Islet precursor cell (in vitro differentiated cells): ENCODE measurements around the gene PNPO.

ENCODE experiments used
- DNase-seq: peaks from one replicate; pipeline ENCODE4 v3.0.0-alpha.2; 2018

PNPO gene

DNA sequence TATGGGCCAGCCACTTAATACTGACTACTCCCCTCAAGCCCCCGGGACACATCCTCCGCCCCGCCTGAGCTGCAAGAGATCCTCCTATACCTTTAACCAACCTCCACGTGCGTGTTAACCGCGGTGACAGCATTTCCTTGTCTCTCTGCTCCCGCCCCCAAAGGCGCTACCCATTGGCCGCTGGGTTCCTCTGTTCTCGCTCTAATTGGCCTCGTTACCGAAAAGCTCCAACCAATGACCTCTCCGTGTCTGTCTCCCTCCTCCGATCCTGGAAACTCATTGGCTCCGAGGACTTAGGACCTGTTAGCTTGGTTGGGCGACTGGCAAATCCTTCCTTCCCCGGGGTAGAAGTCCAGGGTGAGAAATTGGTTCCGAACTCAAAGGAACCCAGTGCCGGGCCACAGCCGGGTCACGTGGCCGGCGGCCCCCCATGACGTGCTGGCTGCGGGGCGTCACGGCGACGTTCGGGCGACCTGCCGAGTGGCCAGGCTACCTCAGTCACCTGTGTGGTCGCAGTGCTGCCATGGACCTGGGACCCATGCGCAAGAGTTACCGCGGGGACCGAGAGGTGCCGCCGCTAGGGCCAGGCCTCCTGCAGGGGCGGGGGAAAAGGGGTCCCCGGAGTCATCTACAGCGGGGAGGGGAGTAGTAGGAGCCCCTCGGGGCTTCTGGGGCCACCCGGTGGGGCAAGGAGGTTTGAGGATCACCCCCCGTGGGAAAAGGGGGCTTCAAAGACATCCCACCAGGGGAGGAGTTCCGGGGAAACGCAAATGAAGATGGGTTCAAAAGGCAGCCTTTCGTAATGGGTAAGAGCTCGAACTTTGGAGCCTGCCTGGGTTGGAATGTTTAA is at the start of gene PNPO:
PNPO (plus strand) TSS at position 326 of the 850 bp plus-strand sequence; CDS start at position 431, 105 bp downstream.
- peak; percentile 92 for DNase-seq

- no peak for DNase-seq
Measured at GRCh38 chr17:47894498-47895346, 46.6 kb upstream of the PNPO start.

DNA sequence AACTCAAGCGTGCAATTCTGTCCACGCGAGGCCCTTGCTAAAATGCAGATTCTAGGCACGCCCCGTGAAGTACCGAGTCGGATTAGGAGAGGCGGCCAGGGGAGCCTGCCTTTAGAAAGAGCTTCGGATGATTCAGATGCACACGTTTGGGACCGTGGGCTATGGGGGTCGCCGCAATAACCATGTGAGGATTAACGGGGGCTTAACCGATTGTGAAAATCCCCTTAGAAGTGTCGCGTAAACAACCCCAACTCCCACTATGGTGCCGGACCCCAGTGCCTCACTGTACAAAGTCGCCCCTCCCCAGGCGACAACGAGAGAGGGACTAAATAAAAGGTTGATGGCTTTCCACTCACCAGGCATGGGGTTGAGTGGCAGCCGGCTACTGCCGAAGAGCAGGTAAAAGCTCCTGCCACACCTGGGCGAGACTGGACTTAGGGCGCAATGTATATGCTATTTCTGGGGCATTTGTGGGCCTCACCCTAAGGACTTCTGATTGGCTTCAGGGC is 46.0 kb upstream of the PNPO start:
- DNase-seq, result peak; percentile 75

- DNase-seq, result peak; percentile 100
Measured at GRCh38 chr17:47895856-47896671, 45.3 kb upstream of the PNPO start, which contains the start of gene SP2. Gene SP2 (plus strand): TSS chr17:47896236. CDS start chr17:47896287, 51 bp downstream.

- no peak for DNase-seq
Measured at GRCh38 chr17:47896672-47897490, 44.5 kb upstream of the PNPO start.

- DNase-seq, result no peak
Measured at GRCh38 chr17:47897561-47897960, 43.8 kb upstream of the PNPO start.

GRCh38 chr17:47898241-47898640 is 43.1 kb upstream of the PNPO start:
- no peak for DNase-seq

DNA sequence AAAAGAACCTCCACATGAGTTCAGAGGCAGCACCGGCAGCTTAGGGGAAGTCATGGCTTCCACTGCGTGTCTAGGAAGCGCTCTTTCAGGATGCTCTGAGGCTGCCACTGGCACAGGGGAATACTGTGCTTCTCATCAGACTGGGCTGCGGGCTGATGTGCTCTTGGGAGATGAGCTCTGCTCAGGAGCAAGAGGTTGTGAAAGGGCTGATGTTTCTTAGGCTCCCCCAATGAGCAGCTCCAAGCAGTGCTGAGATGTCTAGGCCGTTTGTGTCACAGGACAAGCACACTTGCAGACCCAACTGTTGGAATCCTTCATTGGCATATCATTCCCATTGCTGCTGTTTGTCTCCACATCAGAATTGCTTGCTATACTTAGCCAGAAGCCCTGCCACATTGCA is 41.7 kb upstream of the PNPO start:
- DNase-seq, result no peak

DNA sequence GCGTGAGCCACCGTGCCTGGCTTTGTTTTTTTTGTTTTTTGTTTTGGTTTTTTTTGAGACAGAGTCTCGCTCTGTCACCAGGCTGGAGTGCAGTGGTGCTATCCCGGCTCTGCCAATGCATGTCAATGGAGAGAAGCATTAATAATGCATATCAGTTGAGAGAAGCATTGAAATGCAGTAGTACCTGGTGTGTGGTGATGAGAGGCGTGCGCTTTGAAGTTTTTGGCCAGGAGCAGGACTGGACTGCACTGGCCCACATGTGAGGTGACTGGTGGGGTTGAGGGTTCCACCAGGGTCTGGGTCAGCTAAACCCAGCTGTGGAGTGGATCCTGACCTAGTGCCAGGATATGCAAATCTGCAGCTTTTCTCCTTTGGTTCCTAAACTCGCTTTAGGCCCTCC is 39.9 kb upstream of the PNPO start:
- no peak for DNase-seq

- no peak for DNase-seq
Measured at GRCh38 chr17:47902039-47902744, 39.2 kb upstream of the PNPO start.

GRCh38 chr17:47905221-47905733 is 36.1 kb upstream of the PNPO start:
- DNase-seq, result no peak

DNA sequence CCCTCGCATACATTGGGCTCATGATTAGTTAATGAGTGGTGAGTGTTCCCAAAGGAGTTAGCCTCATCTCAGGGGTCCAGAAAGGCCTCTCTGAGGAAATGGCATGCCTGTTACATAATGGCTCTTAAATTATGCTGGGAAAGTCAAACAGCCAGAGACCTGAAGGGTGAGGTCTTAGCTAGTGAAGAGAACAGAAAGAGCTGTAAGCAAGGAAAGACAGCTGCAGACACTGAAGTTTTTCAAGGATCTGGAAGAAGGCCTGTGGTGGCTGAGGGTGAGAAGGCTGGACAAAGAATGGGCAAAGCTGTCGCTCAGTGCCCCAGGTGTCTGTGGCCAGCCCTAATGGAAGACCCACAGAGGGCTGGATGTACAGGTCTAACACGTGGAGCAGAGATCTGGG is 34.9 kb upstream of the PNPO start:
- no peak for DNase-seq

DNA sequence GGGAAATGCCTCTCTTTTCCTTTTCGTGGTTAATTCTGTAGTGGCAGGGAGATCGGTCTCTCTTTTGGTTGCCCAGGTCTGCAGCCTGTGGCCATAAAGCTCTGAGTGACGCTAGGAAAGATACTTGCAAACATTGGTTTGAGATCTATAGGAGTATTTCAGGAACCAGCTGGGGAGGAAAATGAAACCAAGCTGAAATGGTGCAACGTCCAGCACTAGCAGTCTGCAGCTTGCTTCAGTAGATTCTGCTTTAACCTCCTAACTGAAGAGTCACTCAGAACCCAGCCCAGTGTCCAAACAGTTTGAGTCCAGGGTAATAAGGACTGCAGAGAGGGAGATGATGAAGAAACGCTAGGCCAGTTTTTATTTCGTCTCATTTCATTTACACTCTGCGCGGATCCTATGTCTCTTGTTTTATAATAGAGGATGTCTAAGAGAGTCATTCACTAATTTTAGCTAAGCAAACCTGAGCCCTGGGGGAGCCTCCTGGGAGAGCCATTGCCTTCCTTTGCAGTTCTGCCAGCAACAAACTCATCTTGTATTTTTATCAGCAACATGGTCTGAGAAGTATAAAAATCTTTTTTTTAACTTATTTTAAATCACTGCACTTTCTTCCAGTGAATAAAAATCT is 33.3 kb upstream of the PNPO start:
- no peak for DNase-seq

GRCh38 chr17:47913050-47913449 is 28.3 kb upstream of the PNPO start:
- DNase-seq, result no peak

DNA sequence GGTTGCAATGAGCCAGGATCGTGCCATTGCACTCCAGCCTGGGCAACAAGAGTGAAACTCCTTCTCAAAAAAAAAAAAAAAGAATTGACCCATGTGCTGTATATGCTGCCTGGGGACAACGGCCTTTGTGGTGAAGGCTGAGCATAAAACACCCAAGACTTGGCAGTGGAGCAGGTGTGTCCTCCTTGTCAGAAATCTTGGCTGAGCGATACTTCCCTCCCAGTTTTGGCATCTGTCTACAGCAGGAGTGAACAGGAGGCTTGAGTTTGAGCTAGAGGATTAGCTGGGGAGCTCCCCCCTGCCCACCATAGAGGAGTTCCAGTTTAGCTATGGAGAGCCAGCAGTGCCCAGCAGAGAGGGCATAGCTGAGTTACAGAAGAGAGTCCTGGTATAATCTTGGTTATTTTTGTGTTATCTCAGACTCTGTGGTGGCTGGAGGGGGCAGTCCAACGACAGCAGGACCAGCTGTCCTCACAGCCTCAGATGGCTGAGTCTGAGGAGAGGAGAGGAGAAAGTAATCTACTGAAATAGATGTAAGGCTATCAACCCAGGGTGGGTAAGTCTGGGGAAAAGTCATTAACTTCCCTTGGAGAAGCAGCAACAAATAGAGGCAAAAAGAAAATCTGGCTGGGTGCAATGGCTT is 26.9 kb upstream of the PNPO start:
- no peak for DNase-seq

DNA sequence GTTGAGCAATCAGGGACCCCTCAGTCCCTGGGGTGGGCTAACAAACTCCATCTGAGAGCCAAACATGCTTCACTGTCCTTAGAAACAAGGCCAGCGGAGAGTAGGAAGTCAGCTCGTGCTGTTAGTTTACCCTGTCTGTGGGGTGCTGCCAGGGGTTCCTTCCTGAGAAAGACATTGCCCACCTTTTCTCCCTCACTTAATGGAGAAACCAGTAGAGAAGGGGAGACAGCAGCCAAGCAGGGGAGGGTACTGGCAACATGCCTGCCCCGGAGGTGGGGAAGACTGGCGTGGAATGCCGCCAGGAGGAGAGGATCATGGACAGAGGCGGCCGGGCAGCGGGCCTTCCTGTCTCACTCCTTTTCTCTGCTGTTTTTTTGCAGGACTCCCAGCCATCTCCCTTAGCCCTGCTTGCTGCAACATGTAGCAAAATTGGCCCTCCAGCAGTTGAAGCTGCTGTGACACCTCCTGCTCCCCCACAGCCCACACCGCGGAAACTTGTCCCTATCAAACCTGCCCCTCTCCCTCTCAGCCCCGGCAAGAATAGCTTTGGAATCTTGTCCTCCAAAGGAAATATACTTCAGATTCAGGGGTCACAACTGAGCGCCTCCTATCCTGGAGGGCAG is 25.5 kb upstream of the PNPO start:
- DNase-seq, result no peak

DNA sequence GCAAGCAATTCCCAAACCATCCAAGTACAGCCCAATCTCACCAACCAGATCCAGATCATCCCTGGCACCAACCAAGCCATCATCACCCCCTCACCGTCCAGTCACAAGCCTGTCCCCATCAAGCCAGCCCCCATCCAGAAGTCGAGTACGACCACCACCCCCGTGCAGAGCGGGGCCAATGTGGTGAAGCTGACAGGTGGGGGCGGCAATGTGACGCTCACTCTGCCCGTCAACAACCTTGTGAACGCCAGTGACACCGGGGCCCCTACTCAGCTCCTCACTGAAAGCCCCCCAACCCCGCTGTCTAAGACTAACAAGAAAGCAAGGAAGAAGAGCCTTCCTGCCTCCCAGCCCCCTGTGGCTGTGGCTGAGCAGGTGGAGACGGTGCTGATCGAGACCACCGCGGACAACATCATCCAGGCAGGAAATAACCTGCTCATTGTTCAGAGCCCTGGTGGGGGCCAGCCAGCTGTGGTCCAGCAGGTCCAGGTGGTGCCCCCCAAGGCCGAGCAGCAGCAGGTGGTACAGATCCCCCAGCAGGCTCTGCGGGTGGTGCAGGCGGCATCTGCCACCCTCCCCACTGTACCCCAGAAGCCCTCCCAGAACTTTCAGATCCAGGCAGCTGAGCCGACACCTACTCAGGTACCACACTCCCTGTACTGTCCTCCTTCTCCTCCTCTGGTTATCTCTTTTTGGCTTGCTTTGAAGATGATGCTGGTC is 24.7 kb upstream of the PNPO start:
- no peak for DNase-seq

- DNase-seq, result no peak
Measured at GRCh38 chr17:47917581-47917980, 23.8 kb upstream of the PNPO start.

GRCh38 chr17:47918006-47918405 is 23.4 kb upstream of the PNPO start:
- DNase-seq, result no peak
